ENCODE results near the gene ACTN3. TPM values are rescaled to one million over a fixed set of nuclear protein-coding genes. Genes with fewer than 3 reads are reported as not detected.

The ACTN3 gene
- total RNA-seq, 1 donor from 2014 or later: not detected

GRCh38 chr11:66562907-66563583, 16.3 kb downstream of the ACTN3 start:
- no peak overlapping the region for H3K27ac ChIP-seq
- H3K9me3 ChIP-seq: no peaks in the 10 kb centered on the region
- no peak for TF ChIP-seq CTCF (IDR thresholded peaks at IDR 0.05)
- H3K36me3 ChIP-seq: peaks cover 0 to 5% of the 10 kb centered on the region in 2 donors
- peaks cover 0 to 5% of the 10 kb centered on the region in 2 donors for H3K4me1 ChIP-seq
- H3K4me3 ChIP-seq: no peak overlapping the region
- H3K27me3 ChIP-seq: no peaks in the 10 kb centered on the region
- no peak for DNase-seq (ENCODE audit: low spot score in 2 of 2)
- intact Hi-C loops (cut with DNase I): no loop called here

- Histone ChIP-seq H3K4me3 (no peak overlapping the region), H3K27ac (no peak overlapping the region), H3K36me3 (peaks cover 0 to 5% of the 10 kb centered on the region in 2 donors), H3K27me3 (no peaks in the 10 kb centered on the region), H3K4me1 (peaks cover 3% of the 10 kb centered on the region in 2 donors), H3K9me3 (no peaks in the 10 kb centered on the region)
- no peak for TF ChIP-seq CTCF (IDR thresholded peaks at IDR 0.05)
- intact Hi-C loops (cut with DNase I): no loop called here
- no peak for DNase-seq (ENCODE audit: low spot score in 2 of 2)
Observed at GRCh38 chr11:66563832-66564231, 17.1 kb downstream of the ACTN3 start.

GRCh38 chr11:66564538-66564937, 17.8 kb downstream of the ACTN3 start:
- Histone ChIP-seq H3K4me3 (no peak overlapping the region), H3K9me3 (no peaks in the 10 kb centered on the region), H3K27ac (no peak overlapping the region), H3K36me3 (peaks cover 0 to 5% of the 10 kb centered on the region in 2 donors), H3K27me3 (no peaks in the 10 kb centered on the region), H3K4me1 (peaks cover 3 to 5% of the 10 kb centered on the region in 2 donors)
- intact Hi-C loops (cut with DNase I): no loop called here
- TF ChIP-seq CTCF (IDR thresholded peaks at IDR 0.05): no peak
- DNase-seq (ENCODE audit: low spot score in 2 of 2): no peak

GRCh38 chr11:66564984-66565383, 18.3 kb downstream of the ACTN3 start:
- Histone ChIP-seq H3K27me3 (no peaks in the 10 kb centered on the region), H3K4me1 (peaks cover 3 to 5% of the 10 kb centered on the region in 2 donors), H3K9me3 (no peaks in the 10 kb centered on the region), H3K27ac (no peak overlapping the region), H3K4me3 (no peak overlapping the region), H3K36me3 (peaks cover 0 to 5% of the 10 kb centered on the region in 2 donors)
- no peak for DNase-seq (ENCODE audit: low spot score in 2 of 2)
- intact Hi-C loops (cut with DNase I): no loop called here
- TF ChIP-seq CTCF (IDR thresholded peaks at IDR 0.05): no peak

- H3K27ac ChIP-seq: no peak overlapping the region
- H3K36me3 ChIP-seq: peaks cover 0 to 5% of the 10 kb centered on the region in 2 donors
- TF ChIP-seq CTCF (IDR thresholded peaks at IDR 0.05): no peak
- intact Hi-C loops (cut with DNase I): no loop called here
- DNase-seq (ENCODE audit: low spot score in 2 of 2): no peak
- H3K9me3 ChIP-seq: no peaks in the 10 kb centered on the region
- peaks cover 3 to 5% of the 10 kb centered on the region in 2 donors for H3K4me1 ChIP-seq
- no peaks in the 10 kb centered on the region for H3K27me3 ChIP-seq
- H3K4me3 ChIP-seq: no peak overlapping the region
Observed at GRCh38 chr11:66566221-66566620, 19.5 kb downstream of the ACTN3 start.

Data from ascending aorta (tissue), 2 donors.